Transverse colon (tissue), 4 donors: ENCODE measurements around the gene THSD4. TPM values are rescaled to one million over a fixed set of nuclear protein-coding genes. Genes with fewer than 3 reads are reported as not detected.

Experiments used
- DNase-seq: peaks from one replicate; pipeline ENCODE4 v3.0.0-alpha.2; 2019
- H3K27ac ChIP-seq, 4 donors: fragments of 200-600 bp; sonication (generic); 2 replicates each; pipeline ENCODE4 v1.5.1; 2016 to 2018; ENCODE audit warnings: inconsistent platforms in 4 of 4
- H3K27me3 ChIP-seq: fragments of 200-600 bp; sonication (generic); 2 replicates; pipeline ENCODE4 v1.5.1; 2017; ENCODE audit warnings: inconsistent platforms
- H3K36me3 ChIP-seq, 4 donors: fragments of 200-600 bp; sonication (generic); 2 replicates each; pipeline ENCODE4 v1.5.1; 2017 to 2019; ENCODE audit warnings: inconsistent platforms in 4 of 4
- H3K4me1 ChIP-seq, 4 donors: fragments of 200-600 bp; sonication (generic); 2 replicates each; pipeline ENCODE4 v1.5.1; 2017 to 2020; ENCODE audit warnings: inconsistent platforms in 4 of 4
- H3K4me3 ChIP-seq, 4 donors: fragments of 200-600 bp; sonication (generic); 1 replicate in 1 of 4; 2 replicates in 3 of 4; pipeline versions ENCODE4 v1.5.1 to v1.6.1; 2017 to 2019; ENCODE audit warnings: inconsistent platforms in 4 of 4
- H3K9me3 ChIP-seq, 2 donors: fragments of 200-600 bp; sonication (generic); 2 replicates each; pipeline ENCODE4 v1.5.1; 2017 to 2019; ENCODE audit warnings: inconsistent platforms in 2 of 2
- EP300 ChIP-seq: sonication (generic); formaldehyde crosslinking; IDR thresholded peaks from one replicate; pipeline ENCODE4 v1.6.1; 2017; ENCODE audit warnings: antibody characterized with exemption, low read depth
- POLR2A ChIP-seq: fragments of 450-650 bp; IDR thresholded peaks from one replicate; pipeline ENCODE4 v1.6.1; 2016; ENCODE audit warnings: antibody characterized with exemption, mild to moderate bottlenecking, moderate library complexity
- POLR2AphosphoS5 ChIP-seq, 3 donors: sonication (generic); formaldehyde crosslinking; IDR thresholded peaks; one replicate each; pipeline ENCODE4 v1.6.1; 2016; ENCODE audit warnings: antibody characterized with exemption in 3 of 3
- WGBS, 2 donors: methylation state at CpG; one replicate each; pipeline ENCODE4 v1.1.5; 2018; ENCODE audit warnings: low coverage in 1 of 2; 5-methylcytosine and 5-hydroxymethylcytosine counted together
- in situ Hi-C, 4 donors: fragments of 200-750 bp; cut with MboI; loops; one replicate each; pipeline versions ENCODE4 v1.15.0 to v1.15.1; 2017; ENCODE audit warnings: low sequenced_read_pairs in 3 of 4, low pct_ligation_motif_present in 1 of 4, low pct_unique_long_range_greater_than_20kb in 1 of 4
- intact Hi-C: fragments of 100-400 bp; cut with DNase I; formaldehyde crosslinking; loops from one replicate; pipeline ENCODE4 v1.15.1; 2023; ENCODE audit warnings: low total_unique reads
- total RNA-seq, 4 donors: library from RNA; depleted of rRNA; stranded (reverse); fragments of >200 nt; gene quantifications; one replicate each; pipeline ENCODE4 v1.1.0, GENCODE V29; 2016
- TF ChIP-seq, protein P1 (sequence below), 5 experiments: fragments of 200-600 bp in 3 of 5; fragments of 450-650 bp in 2 of 5; sonication (generic) in 3 of 5; IDR thresholded peaks; 1 replicate in 2 of 5; 2 replicates in 3 of 5; pipeline ENCODE4 v1.5.1; 2016 to 2017; ENCODE audit warnings: antibody characterized with exemption in 5 of 5, inconsistent platforms in 3 of 5, mild to moderate bottlenecking in 2 of 5, moderate library complexity in 1 of 5

Gene THSD4
- total RNA-seq, 4 donors from 2014 or later, result 13.3 to 57.2 (median 47.4) TPM

GRCh38 chr15:71547011-71547410, 431.7 kb downstream of the THSD4 start:
- in situ Hi-C loops, result no loop called here
- Histone ChIP-seq H3K4me1 (no peaks in the 10 kb centered on the region), H3K9me3 (no peaks in the 10 kb centered on the region), H3K27me3 (no peaks in the 10 kb centered on the region), H3K36me3 (no peaks in the 10 kb centered on the region), H3K4me3 (no peak overlapping the region), H3K27ac (no peak overlapping the region)
- DNase-seq, result no peak
- WGBS, 2 donors, result 67 to 73% methylated on average over 2 to 12 of the region's 12 CpGs
- intact Hi-C loops, result no loop called here
- TF ChIP-seq POLR2A, result no peak
- TF ChIP-seq, protein P1, sequence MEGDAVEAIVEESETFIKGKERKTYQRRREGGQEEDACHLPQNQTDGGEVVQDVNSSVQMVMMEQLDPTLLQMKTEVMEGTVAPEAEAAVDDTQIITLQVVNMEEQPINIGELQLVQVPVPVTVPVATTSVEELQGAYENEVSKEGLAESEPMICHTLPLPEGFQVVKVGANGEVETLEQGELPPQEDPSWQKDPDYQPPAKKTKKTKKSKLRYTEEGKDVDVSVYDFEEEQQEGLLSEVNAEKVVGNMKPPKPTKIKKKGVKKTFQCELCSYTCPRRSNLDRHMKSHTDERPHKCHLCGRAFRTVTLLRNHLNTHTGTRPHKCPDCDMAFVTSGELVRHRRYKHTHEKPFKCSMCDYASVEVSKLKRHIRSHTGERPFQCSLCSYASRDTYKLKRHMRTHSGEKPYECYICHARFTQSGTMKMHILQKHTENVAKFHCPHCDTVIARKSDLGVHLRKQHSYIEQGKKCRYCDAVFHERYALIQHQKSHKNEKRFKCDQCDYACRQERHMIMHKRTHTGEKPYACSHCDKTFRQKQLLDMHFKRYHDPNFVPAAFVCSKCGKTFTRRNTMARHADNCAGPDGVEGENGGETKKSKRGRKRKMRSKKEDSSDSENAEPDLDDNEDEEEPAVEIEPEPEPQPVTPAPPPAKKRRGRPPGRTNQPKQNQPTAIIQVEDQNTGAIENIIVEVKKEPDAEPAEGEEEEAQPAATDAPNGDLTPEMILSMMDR (IDR thresholded peaks at IDR 0.05), result no peak

- no peak for DNase-seq
- WGBS, 2 donors, result 65 to 83% methylated on average over 3 to 4 of the region's 4 CpGs
- H3K4me3 ChIP-seq, result no peak overlapping the region
Observed at GRCh38 chr15:71548401-71548807, 433.1 kb downstream of the THSD4 start.

GRCh38 chr15:71549091-71549490, 433.8 kb downstream of the THSD4 start:
- TF ChIP-seq POLR2AphosphoS5 (IDR thresholded peaks at IDR 0.05), result no peak
- TF ChIP-seq POLR2A, result no peak
- TF ChIP-seq, protein P1 (IDR thresholded peaks at IDR 0.05), result no peak
- TF ChIP-seq EP300, result no peak
- no peak for DNase-seq
- H3K36me3 ChIP-seq, result no peaks in the 10 kb centered on the region
- H3K27me3 ChIP-seq, result no peaks in the 10 kb centered on the region
- H3K27ac ChIP-seq, result no peak overlapping the region
- in situ Hi-C loops (no loop called here), intact Hi-C loops (no loop called here)
- 31 to 44% methylated on average over 5 of the region's 5 CpGs for WGBS, 2 donors
- H3K9me3 ChIP-seq, result no peaks in the 10 kb centered on the region
- no peak overlapping the region for H3K4me3 ChIP-seq
- H3K4me1 ChIP-seq, result no peaks in the 10 kb centered on the region

More at GRCh38 chr15:71548401-71548807, 433.1 kb downstream of the THSD4 start:
- H3K4me1 ChIP-seq, result no peaks in the 10 kb centered on the region
- in situ Hi-C loops, result no loop called here
- no peaks in the 10 kb centered on the region for H3K36me3 ChIP-seq
- H3K9me3 ChIP-seq, result no peaks in the 10 kb centered on the region
- TF ChIP-seq POLR2A, result no peak
- TF ChIP-seq, protein P1 (IDR thresholded peaks at IDR 0.05), result no peak
- no peak for TF ChIP-seq POLR2AphosphoS5 (IDR thresholded peaks at IDR 0.05)
- intact Hi-C loops, result no loop called here
- no peaks in the 10 kb centered on the region for H3K27me3 ChIP-seq
- no peak overlapping the region for H3K27ac ChIP-seq

DNA sequence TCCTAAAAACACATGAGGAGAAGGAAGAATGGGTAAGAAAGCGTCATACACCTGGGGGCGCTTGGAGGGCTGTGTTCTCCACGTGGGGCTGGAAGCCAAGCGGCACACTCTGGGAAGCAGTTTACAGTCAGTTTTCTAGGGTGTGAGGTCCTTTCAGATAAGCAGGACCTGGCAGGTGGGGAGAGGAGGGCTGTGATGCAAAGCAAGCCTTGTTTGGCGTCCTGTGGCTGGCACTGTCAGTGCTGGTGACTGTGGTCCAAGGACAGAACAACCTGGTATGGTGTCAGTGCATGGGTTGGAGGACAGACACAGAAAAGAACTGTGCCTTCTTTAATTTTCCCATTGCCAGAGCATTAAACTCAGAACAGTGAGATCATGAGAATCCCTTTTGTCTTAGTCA, 434.4 kb downstream of the THSD4 start:
- TF ChIP-seq, protein P1 (IDR thresholded peaks at IDR 0.05), result no peak
- TF ChIP-seq EP300 (no peak), POLR2AphosphoS5 (IDR thresholded peaks at IDR 0.05) (no peak), POLR2A (no peak)
- intact Hi-C loops, result no loop called here
- in situ Hi-C loops, result no loop called here
- Histone ChIP-seq H3K4me1 (no peaks in the 10 kb centered on the region), H3K4me3 (no peak overlapping the region), H3K27me3 (no peaks in the 10 kb centered on the region), H3K27ac (no peak overlapping the region), H3K9me3 (no peaks in the 10 kb centered on the region), H3K36me3 (no peaks in the 10 kb centered on the region)
- WGBS, 2 donors, result 62% methylated on average over 5 of the region's 5 CpGs; no CpG with 5 or more reads in 1 of the 2 donors
- no peak for DNase-seq
